BLaER1 (cell line): ENCODE results near the gene WDR86.

Experiments used
- H3K27ac ChIP-seq: shearing (Covaris generic); formaldehyde crosslinking; 2 replicates; pipeline ENCODE4 v1.8.1; 2022
- H3K27me3 ChIP-seq: shearing (Covaris generic); formaldehyde crosslinking; 2 replicates; pipeline ENCODE4 v1.8.1; 2022
- H3K36me3 ChIP-seq: shearing (Covaris generic); formaldehyde crosslinking; 2 replicates; pipeline ENCODE4 v1.8.1; 2022
- H3K4me1 ChIP-seq: shearing (Covaris generic); formaldehyde crosslinking; 2 replicates; pipeline ENCODE4 v1.8.1; 2022
- H3K4me2 ChIP-seq: shearing (Covaris generic); formaldehyde crosslinking; 2 replicates; pipeline ENCODE4 v1.8.1; 2022
- H3K4me3 ChIP-seq: shearing (Covaris generic); formaldehyde crosslinking; 2 replicates; pipeline ENCODE4 v1.8.1; 2022
- H3K9ac ChIP-seq: shearing (Covaris generic); formaldehyde crosslinking; 2 replicates; pipeline ENCODE4 v1.8.1; 2022
- H3K9me3 ChIP-seq: shearing (Covaris generic); formaldehyde crosslinking; 2 replicates; pipeline ENCODE4 v1.8.1; 2022
- H4K20me1 ChIP-seq: shearing (Covaris generic); formaldehyde crosslinking; 2 replicates; pipeline ENCODE4 v1.8.1; 2022
- Cebpa-rat ChIP-seq: shearing (Covaris generic); IDR thresholded peaks from 2 replicates; pipeline ENCODE4 v1.8.1; 2022

The WDR86 gene

GRCh38 chr7:151408839-151409666 lies 785 bp downstream of the WDR86 start:
- Histone ChIP-seq H3K27ac (no peak overlapping the region), H3K9me3 (no peaks in the 10 kb centered on the region), H3K4me2 (peak overlapping the region; percentile 90), H3K4me3 (peak overlapping the region; percentile 66), H4K20me1 (peaks cover 25% of the 10 kb centered on the region), H3K4me1 (peaks cover 65% of the 10 kb centered on the region), H3K27me3 (peaks cover 87% of the 10 kb centered on the region), H3K9ac (peak overlapping the region; percentile 48), H3K36me3 (no peaks in the 10 kb centered on the region)
- TF ChIP-seq Cebpa-rat, result no peak

DNA sequence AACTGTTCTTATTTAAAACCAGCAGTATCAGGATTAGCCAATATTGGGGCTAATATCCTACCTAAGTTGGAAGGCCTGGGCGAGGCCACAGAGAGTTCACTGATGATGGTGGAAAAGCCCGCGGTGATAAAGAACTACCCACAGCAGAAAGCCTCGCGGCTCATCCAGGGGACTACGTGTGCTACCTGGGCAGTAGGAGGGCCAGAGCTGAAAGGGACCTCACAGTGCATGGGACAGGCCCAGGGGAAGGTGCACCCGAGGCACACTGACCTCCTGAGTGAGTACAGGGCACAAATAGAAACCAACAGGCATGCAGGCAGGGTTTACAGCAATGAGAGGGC lies 1.4 kb downstream of the WDR86 start:
- no peak for TF ChIP-seq Cebpa-rat
- H3K4me2 ChIP-seq, result peak overlapping the region; percentile 90
- H3K27ac ChIP-seq, result no peak overlapping the region
- no peak overlapping the region for H3K9ac ChIP-seq
- no peaks in the 10 kb centered on the region for H3K36me3 ChIP-seq
- peak overlapping the region; percentile 66 for H3K4me3 ChIP-seq
- peaks cover 25% of the 10 kb centered on the region for H4K20me1 ChIP-seq
- peaks cover 81% of the 10 kb centered on the region for H3K27me3 ChIP-seq
- H3K4me1 ChIP-seq, result peaks cover 70% of the 10 kb centered on the region
- H3K9me3 ChIP-seq, result no peaks in the 10 kb centered on the region

GRCh38 chr7:151406886-151407583 lies 2.8 kb downstream of the WDR86 start:
- Histone ChIP-seq H4K20me1 (peaks cover 21% of the 10 kb centered on the region), H3K4me1 (peaks cover 84% of the 10 kb centered on the region), H3K9me3 (no peaks in the 10 kb centered on the region), H3K36me3 (no peaks in the 10 kb centered on the region), H3K4me3 (no peak overlapping the region), H3K9ac (no peak overlapping the region), H3K27ac (no peak overlapping the region), H3K27me3 (peaks cover 67% of the 10 kb centered on the region), H3K4me2 (no peak overlapping the region)
- TF ChIP-seq Cebpa-rat, result no peak

DNA sequence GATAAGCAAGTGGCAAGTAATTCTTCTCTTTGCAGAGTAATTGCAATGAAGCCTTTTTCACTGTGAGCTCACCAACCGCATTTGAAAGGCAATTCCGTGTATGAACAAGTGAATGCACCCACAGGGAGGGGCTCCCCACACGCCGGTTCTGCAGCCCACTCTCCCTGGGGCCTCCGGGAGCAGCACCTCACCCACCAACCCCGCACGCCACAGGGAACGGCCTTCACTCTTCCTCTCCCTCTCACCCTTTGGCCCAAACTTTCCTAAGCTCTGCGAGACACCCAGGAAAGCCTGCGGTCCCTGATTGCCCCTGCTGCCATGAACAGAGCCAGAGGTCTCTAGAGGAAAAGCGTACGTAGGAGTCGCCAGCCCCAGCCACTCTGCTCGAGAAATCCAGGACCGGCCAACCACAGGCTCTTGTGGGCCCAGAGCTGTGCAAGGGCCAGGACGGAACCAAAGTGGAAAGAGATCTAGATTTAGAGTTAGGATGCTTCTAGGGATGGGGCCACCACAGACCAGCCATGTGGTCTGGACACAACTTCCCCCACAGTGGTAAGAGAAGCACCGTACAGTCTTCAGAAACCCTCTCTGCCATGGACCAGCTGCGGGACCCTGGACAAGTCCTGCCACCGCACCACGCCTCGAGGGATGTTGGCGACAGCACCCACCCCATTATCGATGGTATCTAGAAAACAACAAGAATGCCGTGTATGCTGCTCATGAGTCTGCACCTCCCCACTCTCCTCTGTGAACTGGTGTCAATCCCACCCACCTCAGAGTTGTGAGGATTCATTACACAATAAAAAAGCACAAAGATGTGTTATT lies 3.6 kb downstream of the WDR86 start:
- peak overlapping the region; percentile 99 for H3K4me2 ChIP-seq

GRCh38 chr7:151405588-151405987 lies 4.2 kb downstream of the WDR86 start:
- Histone ChIP-seq H3K27ac (no peak overlapping the region), H3K4me2 (peak overlapping the region; percentile 99), H3K9ac (no peak overlapping the region), H4K20me1 (peaks cover 9% of the 10 kb centered on the region), H3K9me3 (no peaks in the 10 kb centered on the region), H3K27me3 (peaks cover 52% of the 10 kb centered on the region), H3K4me1 (peaks cover 81% of the 10 kb centered on the region), H3K4me3 (no peak overlapping the region), H3K36me3 (no peaks in the 10 kb centered on the region)
- TF ChIP-seq Cebpa-rat, result no peak

More for the DNA sequence above, 3.6 kb downstream of the WDR86 start:
- Histone ChIP-seq H4K20me1 (peaks cover 16% of the 10 kb centered on the region), H3K27ac (no peak overlapping the region), H3K9ac (no peak overlapping the region), H3K9me3 (no peaks in the 10 kb centered on the region), H3K36me3 (no peaks in the 10 kb centered on the region), H3K4me1 (peaks cover 81% of the 10 kb centered on the region), H3K4me3 (no peak overlapping the region), H3K27me3 (peaks cover 59% of the 10 kb centered on the region)
- no peak for TF ChIP-seq Cebpa-rat

- peaks cover 47% of the 10 kb centered on the region for H3K27me3 ChIP-seq
- H3K9me3 ChIP-seq, result no peaks in the 10 kb centered on the region
- no peaks in the 10 kb centered on the region for H3K36me3 ChIP-seq
- H3K4me3 ChIP-seq, result peak overlapping the region; percentile 50
- no peak for TF ChIP-seq Cebpa-rat
- peak overlapping the region; percentile 71 for H3K27ac ChIP-seq
- peak overlapping the region; percentile 99 for H3K4me2 ChIP-seq
- peaks cover 81% of the 10 kb centered on the region for H3K4me1 ChIP-seq
- no peak overlapping the region; the same call in 1 of the 2 replicates for H3K9ac ChIP-seq
- H4K20me1 ChIP-seq, result peaks cover 3% of the 10 kb centered on the region
These were observed 4.8 kb downstream of the WDR86 start for GRCh38 chr7:151405056-151405455.

GRCh38 chr7:151404216-151405011 lies 5.4 kb downstream of the WDR86 start:
- no peak overlapping the region; the same call in 1 of the 2 replicates for H3K9ac ChIP-seq
- peaks cover 81% of the 10 kb centered on the region for H3K4me1 ChIP-seq
- H3K4me3 ChIP-seq, result peak overlapping the region; percentile 50
- peak overlapping the region; percentile 71 for H3K27ac ChIP-seq
- TF ChIP-seq Cebpa-rat, result no peak
- peak overlapping the region; percentile 99 for H3K4me2 ChIP-seq
- no peaks in the 10 kb centered on the region for H3K36me3 ChIP-seq
- no peaks in the 10 kb centered on the region for H3K9me3 ChIP-seq
- peaks cover 41% of the 10 kb centered on the region for H3K27me3 ChIP-seq
- no peaks in the 10 kb centered on the region; the same call in 1 of the 2 replicates for H4K20me1 ChIP-seq

GRCh38 chr7:151403764-151404163 lies 6.1 kb downstream of the WDR86 start:
- H3K4me2 ChIP-seq, result peak overlapping the region; percentile 99
- H3K36me3 ChIP-seq, result no peaks in the 10 kb centered on the region
- no peaks in the 10 kb centered on the region for H3K9me3 ChIP-seq
- no peak for TF ChIP-seq Cebpa-rat
- no peak overlapping the region for H3K9ac ChIP-seq
- H3K4me1 ChIP-seq, result peaks cover 81% of the 10 kb centered on the region
- no peaks in the 10 kb centered on the region; the same call in 1 of the 2 replicates for H4K20me1 ChIP-seq
- peak overlapping the region; percentile 71; the same call in 1 of the 2 replicates for H3K27ac ChIP-seq
- peaks cover 34% of the 10 kb centered on the region for H3K27me3 ChIP-seq
- H3K4me3 ChIP-seq, result no peak overlapping the region
